Bronchial epithelial cell (primary cell): ENCODE measurements around the gene SMYD3. TPM values are rescaled to one million over a fixed set of nuclear protein-coding genes. Genes with fewer than 3 reads are reported as not detected.
A peak's percentile ranks its signal among the peaks of the same experiment; 100 is the strongest.

Experiments used
- DNase-seq: peaks from one replicate; pipeline ENCODE4 v3.0.0-alpha.2; 2010; ENCODE audit warnings: low read depth
- FAIRE-seq: peaks from 2 replicates; lab custom pipeline; 2011; peaks lifted over from hg19 to GRCh38; lab: Jason Lieb, UNC
- H3K27me3 ChIP-seq: 2 replicates; pipeline ENCODE4 v1.5.1; 2011; ENCODE audit warnings: low read length; ENCODE audit not compliant: control insufficient read depth, insufficient read depth
- H3K36me3 ChIP-seq: 2 replicates; pipeline ENCODE4 v1.5.1; 2011; ENCODE audit warnings: low read length; ENCODE audit not compliant: control insufficient read depth, insufficient read depth
- H3K4me3 ChIP-seq: 2 replicates; pipeline ENCODE4 v1.5.1; 2011; ENCODE audit warnings: mild to moderate bottlenecking, low read depth, low read length, control low read depth
- total RNA-seq: library from RNA; depleted of rRNA; stranded (reverse); fragments of >200 nt; gene quantifications from 2 replicates; pipeline ENCODE4 v1.2.1, GENCODE V29; 2014
- TF ChIP-seq, protein P1 (sequence below): IDR thresholded peaks from 2 replicates; pipeline ENCODE4 v1.5.1; 2011; ENCODE audit warnings: mild to moderate bottlenecking, moderate library complexity, low read length, control low read depth, inconsistent platforms; ENCODE audit not compliant: insufficient read depth, severe bottlenecking

SMYD3 gene
- total RNA-seq, 1 donor from 2014 or later: 17.4 TPM

DNA sequence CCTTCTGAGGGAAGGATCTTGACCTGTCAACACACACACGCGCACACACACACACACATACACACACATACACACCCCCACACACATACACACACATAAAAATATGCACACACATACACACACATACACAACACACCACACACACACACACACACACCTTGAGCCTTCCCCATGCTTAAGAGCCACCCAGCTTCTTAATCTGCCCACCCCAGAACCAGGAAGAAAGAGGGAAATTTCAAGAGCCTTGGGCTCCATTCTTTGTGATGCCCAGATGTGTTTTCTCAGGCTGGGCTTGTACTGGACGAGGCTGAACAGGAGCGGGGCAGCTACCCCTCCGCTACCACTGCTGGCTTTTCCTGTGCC lies 708.7 kb downstream of the SMYD3 start:
- DNase-seq (no peak), FAIRE-seq (no peak)
- no peaks in the 10 kb centered on the region for H3K36me3 ChIP-seq
- TF ChIP-seq, protein P1, sequence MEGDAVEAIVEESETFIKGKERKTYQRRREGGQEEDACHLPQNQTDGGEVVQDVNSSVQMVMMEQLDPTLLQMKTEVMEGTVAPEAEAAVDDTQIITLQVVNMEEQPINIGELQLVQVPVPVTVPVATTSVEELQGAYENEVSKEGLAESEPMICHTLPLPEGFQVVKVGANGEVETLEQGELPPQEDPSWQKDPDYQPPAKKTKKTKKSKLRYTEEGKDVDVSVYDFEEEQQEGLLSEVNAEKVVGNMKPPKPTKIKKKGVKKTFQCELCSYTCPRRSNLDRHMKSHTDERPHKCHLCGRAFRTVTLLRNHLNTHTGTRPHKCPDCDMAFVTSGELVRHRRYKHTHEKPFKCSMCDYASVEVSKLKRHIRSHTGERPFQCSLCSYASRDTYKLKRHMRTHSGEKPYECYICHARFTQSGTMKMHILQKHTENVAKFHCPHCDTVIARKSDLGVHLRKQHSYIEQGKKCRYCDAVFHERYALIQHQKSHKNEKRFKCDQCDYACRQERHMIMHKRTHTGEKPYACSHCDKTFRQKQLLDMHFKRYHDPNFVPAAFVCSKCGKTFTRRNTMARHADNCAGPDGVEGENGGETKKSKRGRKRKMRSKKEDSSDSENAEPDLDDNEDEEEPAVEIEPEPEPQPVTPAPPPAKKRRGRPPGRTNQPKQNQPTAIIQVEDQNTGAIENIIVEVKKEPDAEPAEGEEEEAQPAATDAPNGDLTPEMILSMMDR: no peak
- no peaks in the 10 kb centered on the region for H3K27me3 ChIP-seq
- H3K4me3 ChIP-seq: no peak overlapping the region

DNA sequence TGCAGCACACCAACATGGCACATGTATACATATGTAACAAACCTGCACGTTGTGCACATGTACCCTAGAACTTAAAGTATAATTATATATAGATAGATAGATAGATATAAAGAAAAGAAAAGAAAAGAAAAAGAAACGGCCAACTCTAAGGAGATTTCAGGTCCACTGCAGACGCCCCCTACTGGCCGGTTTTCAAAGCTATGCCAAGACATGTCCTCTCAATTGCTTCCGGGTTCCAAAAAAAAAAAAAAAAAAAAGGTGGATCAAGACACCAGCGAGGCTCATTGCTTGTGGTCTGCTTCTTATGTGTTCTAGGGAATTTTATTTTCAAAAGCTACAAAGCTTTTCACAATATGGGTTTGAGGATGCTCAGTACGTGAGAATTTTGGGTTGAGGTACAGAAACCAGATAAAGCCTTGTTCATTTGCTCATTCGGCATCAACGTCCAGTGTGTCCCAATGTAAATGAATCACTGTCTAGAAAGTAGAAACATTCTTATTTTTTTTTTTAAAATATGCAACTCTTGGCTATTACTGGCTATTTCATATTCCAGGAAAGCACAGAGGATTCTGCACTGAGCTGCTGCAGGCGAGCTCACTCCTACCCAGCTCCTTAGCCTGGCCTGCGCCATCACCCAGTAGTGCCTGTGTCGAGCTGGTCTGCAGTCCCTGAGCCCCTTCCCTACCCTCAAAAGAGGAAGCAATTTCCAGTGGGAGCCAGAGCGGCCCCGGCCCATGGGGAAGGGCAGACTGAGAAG lies 709.3 kb downstream of the SMYD3 start:
- FAIRE-seq: no peak
- no peak for DNase-seq
- Histone ChIP-seq H3K4me3 (no peak overlapping the region), H3K36me3 (no peaks in the 10 kb centered on the region), H3K27me3 (no peaks in the 10 kb centered on the region)
- TF ChIP-seq, protein P1: peak; percentile 41

DNA sequence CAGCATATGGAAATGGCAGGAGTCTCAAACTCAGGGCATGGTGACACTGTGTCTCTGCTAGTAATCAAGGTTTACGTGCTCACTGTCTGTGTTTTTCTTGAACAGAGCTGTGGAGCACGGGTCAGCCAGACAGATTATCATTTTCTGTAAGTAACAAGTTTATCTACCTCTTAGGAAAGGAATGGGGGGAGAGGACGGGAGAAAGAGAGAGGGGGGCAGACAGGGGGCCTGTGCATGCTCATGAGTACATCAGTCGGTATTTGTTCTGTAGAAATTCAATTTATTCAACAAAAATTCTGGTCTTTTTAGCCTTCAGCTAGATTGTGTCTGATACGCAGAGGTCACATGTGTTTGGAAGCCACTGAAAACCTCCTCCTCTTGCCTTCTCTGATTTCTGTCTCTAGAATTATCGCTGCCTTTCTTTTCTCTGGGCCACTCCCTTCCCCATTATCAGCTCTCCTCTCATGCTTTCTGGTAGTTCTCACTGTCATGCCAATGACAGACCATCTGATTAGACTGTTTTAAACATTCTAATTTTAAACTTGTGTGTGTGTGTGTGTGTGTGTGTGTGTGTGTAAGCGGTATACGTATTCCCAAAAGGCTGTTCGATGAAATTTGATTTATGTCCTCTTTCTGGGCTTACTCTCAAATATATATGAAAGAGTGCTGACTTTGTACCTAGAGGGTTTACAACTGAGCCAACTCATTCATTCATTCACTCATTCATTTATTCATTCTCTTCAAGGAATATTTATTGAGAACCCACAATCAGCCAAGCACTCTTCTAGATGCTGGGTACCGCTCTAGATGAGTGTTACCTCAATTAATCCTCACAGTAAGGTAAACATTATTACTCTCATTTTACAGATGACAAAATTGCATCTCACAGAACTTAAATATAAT lies 715.4 kb downstream of the SMYD3 start:
- FAIRE-seq (no peak), DNase-seq (no peak)
- no peak overlapping the region for H3K4me3 ChIP-seq
- TF ChIP-seq, protein P1: no peak
- no peaks in the 10 kb centered on the region for H3K36me3 ChIP-seq
- no peaks in the 10 kb centered on the region for H3K27me3 ChIP-seq

DNA sequence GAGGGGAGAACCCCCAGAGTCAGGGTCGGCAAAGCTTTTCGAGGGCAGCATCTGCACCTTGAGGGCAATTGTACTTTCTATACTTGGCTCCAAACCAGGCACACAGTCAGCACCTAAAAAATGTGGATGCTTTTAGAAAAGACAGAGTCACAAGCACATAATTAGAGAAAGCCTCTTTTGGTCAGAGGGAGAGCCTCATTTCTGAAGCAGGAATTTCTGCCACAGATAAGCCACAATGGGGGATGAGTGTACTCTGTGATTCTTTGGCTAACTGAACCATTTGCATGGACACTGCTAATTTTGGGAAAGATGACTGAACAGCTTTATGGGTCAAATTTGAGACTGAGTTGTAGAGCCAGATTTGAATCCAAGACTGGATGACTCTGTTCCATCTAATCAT lies 716.6 kb downstream of the SMYD3 start:
- TF ChIP-seq, protein P1: no peak
- DNase-seq (no peak), FAIRE-seq (no peak)
- H3K4me3 ChIP-seq: no peak overlapping the region
- H3K36me3 ChIP-seq: no peaks in the 10 kb centered on the region
- H3K27me3 ChIP-seq: no peaks in the 10 kb centered on the region

DNA sequence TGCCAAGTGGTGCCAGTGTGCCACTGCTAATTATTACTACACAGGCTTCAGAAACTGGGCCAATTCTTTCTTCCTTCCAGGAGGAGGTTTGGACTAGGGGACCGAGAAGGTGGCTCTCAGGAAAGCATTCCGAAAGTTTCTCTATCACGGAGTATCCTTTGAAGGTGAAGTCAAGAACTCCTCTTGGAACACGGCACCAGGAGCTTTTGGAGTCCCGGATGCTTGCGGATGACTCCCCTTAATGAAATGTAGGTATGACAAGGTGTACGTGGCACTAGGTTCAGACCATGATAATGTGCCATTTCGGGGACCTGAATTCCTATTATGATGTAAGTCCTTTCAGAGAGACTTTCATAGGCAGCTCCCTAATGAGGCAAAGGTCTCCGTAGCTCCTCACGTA lies 718.2 kb downstream of the SMYD3 start:
- H3K4me3 ChIP-seq: no peak overlapping the region
- no peaks in the 10 kb centered on the region for H3K36me3 ChIP-seq
- TF ChIP-seq, protein P1: no peak
- FAIRE-seq (no peak), DNase-seq (no peak)
- H3K27me3 ChIP-seq: no peaks in the 10 kb centered on the region
